ENCODE measurements around the gene ATP1B3.

- TF ChIP-seq, protein P1, sequence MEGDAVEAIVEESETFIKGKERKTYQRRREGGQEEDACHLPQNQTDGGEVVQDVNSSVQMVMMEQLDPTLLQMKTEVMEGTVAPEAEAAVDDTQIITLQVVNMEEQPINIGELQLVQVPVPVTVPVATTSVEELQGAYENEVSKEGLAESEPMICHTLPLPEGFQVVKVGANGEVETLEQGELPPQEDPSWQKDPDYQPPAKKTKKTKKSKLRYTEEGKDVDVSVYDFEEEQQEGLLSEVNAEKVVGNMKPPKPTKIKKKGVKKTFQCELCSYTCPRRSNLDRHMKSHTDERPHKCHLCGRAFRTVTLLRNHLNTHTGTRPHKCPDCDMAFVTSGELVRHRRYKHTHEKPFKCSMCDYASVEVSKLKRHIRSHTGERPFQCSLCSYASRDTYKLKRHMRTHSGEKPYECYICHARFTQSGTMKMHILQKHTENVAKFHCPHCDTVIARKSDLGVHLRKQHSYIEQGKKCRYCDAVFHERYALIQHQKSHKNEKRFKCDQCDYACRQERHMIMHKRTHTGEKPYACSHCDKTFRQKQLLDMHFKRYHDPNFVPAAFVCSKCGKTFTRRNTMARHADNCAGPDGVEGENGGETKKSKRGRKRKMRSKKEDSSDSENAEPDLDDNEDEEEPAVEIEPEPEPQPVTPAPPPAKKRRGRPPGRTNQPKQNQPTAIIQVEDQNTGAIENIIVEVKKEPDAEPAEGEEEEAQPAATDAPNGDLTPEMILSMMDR (conservative IDR thresholded peaks at IDR 0.05 in 1 of 2, IDR thresholded peaks at IDR 0.05 in 1 of 2; ENCODE audit: extremely low read depth in 1 of 2, insufficient read depth in 1 of 2, low read depth in 1 of 2, low read length in 2 of 2) = no peak
- no peak for TF ChIP-seq EZH2 (IDR thresholded peaks at IDR 0.05; ENCODE audit: borderline replicate concordance, low read length)
Observed at GRCh38 chr3:141914311-141914710, 37.9 kb downstream of the ATP1B3 start.
